Lower leg skin (tissue), 4 donors: ENCODE measurements around the gene HSD17B2. TPM values are rescaled to one million over a fixed set of nuclear protein-coding genes. Genes with fewer than 3 reads are reported as not detected.

Experiments
- DNase-seq, 2 donors: peaks; one replicate each; pipeline ENCODE4 v3.0.0-alpha.2; 2019; ENCODE audit warnings: low spot score in 2 of 2
- H3K4me3 ChIP-seq: fragments of 200-600 bp; sonication (generic); 2 replicates; pipeline ENCODE4 v1.5.1; 2017; ENCODE audit warnings: mild to moderate bottlenecking, low read depth; ENCODE audit not compliant: poor library complexity, severe bottlenecking
- POLR2A ChIP-seq, 2 donors: fragments of 450-650 bp; IDR thresholded peaks; one replicate each; pipeline ENCODE4 v1.6.1; 2016 to 2017; ENCODE audit warnings: antibody characterized with exemption in 2 of 2, mild to moderate bottlenecking in 1 of 2, moderate library complexity in 1 of 2
- WGBS, 2 donors: methylation state at CpG; one replicate each; pipeline ENCODE4 v1.1.5; 2018; 5-methylcytosine and 5-hydroxymethylcytosine counted together
- intact Hi-C: fragments of 100-400 bp; cut with DNase I; formaldehyde crosslinking; loops from one replicate; pipeline ENCODE4 v1.15.0; 2023; ENCODE audit warnings: low total_unique reads
- total RNA-seq, 4 donors: library from RNA; depleted of rRNA; stranded (reverse); fragments of >200 nt; gene quantifications; one replicate each; pipeline ENCODE4 v1.1.0, GENCODE V29; 2016
- TF ChIP-seq, protein P1 (sequence below), 3 donors: fragments of 450-650 bp; IDR thresholded peaks; one replicate each; pipeline ENCODE4 v1.5.1; 2016; ENCODE audit warnings: antibody characterized with exemption in 3 of 3, mild to moderate bottlenecking in 3 of 3, moderate library complexity in 2 of 3

The HSD17B2 gene
- total RNA-seq, 4 donors from 2014 or later: 3.0 to 6.0 (median 5.2) TPM; not detected in 1

DNA sequence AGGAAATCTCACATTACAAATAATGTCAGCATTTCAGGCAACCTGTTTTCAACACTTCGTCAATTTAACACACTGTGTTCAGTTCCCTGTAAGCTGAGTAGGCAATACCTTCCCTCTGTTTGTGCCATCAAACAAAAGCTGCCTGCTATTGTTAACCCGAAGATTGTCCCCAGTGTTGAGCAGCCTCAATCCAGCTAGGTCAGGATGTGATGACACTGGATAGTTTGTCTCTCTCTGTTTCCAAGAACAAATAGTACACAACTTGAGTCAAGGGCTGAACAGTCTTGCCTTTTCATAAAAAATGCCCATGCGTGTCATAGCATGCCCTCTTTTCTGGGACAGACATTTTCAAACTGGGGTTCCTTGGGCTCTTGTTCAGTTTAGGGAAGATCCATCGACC lies 36.4 kb downstream of the HSD17B2 start:
- intact Hi-C loops: loop anchor here (5.0 kb wide), 1 partner anchor 1976 kb away; no protein-coding TSS in a partner anchor
- no peak overlapping the region for H3K4me3 ChIP-seq
- TF ChIP-seq POLR2A (IDR thresholded peaks at IDR 0.05): no peak
- TF ChIP-seq, protein P1, sequence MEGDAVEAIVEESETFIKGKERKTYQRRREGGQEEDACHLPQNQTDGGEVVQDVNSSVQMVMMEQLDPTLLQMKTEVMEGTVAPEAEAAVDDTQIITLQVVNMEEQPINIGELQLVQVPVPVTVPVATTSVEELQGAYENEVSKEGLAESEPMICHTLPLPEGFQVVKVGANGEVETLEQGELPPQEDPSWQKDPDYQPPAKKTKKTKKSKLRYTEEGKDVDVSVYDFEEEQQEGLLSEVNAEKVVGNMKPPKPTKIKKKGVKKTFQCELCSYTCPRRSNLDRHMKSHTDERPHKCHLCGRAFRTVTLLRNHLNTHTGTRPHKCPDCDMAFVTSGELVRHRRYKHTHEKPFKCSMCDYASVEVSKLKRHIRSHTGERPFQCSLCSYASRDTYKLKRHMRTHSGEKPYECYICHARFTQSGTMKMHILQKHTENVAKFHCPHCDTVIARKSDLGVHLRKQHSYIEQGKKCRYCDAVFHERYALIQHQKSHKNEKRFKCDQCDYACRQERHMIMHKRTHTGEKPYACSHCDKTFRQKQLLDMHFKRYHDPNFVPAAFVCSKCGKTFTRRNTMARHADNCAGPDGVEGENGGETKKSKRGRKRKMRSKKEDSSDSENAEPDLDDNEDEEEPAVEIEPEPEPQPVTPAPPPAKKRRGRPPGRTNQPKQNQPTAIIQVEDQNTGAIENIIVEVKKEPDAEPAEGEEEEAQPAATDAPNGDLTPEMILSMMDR (IDR thresholded peaks at IDR 0.05): no peak
- WGBS, 2 donors: 57 to 59% methylated on average over 4 of the region's 4 CpGs
- no peak for DNase-seq

DNA sequence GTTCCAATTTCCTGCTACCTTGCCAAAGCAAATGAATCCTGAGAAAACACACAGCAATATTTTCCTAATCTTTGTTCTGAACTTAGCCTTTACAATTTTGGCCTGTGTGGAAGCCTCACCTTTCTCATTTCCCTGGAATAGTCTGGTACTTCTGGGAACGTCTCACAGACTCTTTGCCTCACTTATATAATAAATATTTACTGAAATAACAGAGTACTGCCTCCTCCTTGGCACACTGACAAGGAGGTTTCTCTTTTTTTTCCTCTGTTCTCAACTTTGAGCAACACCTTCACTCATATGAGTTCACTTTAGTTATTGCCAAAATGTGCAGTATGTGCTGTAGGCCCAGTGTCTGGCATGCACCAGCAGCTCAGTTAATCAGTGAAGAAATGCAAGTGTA lies 37.3 kb downstream of the HSD17B2 start:
- no peak for DNase-seq
- 28 to 38% methylated on average over 1 of the region's 1 CpG for WGBS, 2 donors
- no peak for TF ChIP-seq POLR2A (IDR thresholded peaks at IDR 0.05)
- TF ChIP-seq, protein P1 (IDR thresholded peaks at IDR 0.05): no peak
- intact Hi-C loops: loop anchor here (5.0 kb wide), 1 partner anchor 1975 kb away; no protein-coding TSS in a partner anchor
- no peak overlapping the region for H3K4me3 ChIP-seq

DNA sequence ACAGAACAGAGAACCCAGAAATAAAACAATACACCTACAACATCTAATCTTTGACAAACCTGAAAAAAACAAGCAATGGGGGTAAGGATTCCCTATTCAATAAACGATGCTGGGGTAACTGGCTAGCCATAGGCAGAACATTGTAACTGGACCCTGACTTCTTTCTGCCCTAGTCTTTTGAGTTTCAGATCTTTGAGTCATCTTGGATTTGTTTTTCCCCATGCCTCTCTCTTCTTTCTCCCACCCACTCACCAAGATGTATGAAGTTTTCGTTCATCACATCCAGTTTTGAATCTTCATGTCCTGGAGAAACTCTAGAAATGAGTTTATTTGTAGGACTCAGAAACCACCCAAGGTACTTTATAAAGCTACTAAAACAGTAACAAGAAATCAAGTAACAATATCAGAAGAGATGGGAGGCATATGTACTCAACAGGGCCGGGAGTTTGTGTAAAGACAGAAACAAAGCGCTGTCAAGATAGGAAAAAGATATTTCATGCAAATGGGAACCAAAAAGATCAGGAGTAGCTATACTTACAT lies 39.0 kb downstream of the HSD17B2 start:
- DNase-seq: no peak

DNA sequence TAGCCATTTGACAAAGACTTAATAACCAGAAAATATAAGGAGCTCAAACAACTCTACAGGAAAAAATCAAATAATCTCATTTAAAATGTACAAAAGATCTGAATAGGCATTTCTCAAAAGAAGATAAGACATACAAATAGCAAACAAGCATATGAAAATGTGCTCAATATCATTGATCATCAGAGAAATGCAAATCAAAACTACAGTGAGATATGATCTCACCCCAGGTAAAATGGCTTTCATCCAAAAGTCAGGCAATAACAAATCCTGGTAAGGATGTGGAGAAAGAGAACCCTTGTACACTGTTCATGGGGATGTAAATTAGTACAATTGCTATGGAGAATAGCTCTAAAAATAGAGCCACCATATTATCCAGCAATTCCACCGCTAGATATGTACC lies 43.1 kb downstream of the HSD17B2 start:
- TF ChIP-seq, protein P1 (IDR thresholded peaks at IDR 0.05): no peak
- TF ChIP-seq POLR2A (IDR thresholded peaks at IDR 0.05): no peak
- no peak for DNase-seq
- H3K4me3 ChIP-seq: no peak overlapping the region
- WGBS, 2 donors: 46 to 48% methylated on average over 1 of the region's 1 CpG
- intact Hi-C loops: no loop called here

More for the DNA sequence above, 39.0 kb downstream of the HSD17B2 start:
- intact Hi-C loops: loop anchor here (5.0 kb wide), 1 partner anchor 1973 kb away; no protein-coding TSS in a partner anchor
- TF ChIP-seq, protein P1 (IDR thresholded peaks at IDR 0.05): no peak
- TF ChIP-seq POLR2A (IDR thresholded peaks at IDR 0.05): no peak
- H3K4me3 ChIP-seq: no peak overlapping the region
- WGBS, 2 donors: 82 to 88% methylated on average over 4 of the region's 4 CpGs

DNA sequence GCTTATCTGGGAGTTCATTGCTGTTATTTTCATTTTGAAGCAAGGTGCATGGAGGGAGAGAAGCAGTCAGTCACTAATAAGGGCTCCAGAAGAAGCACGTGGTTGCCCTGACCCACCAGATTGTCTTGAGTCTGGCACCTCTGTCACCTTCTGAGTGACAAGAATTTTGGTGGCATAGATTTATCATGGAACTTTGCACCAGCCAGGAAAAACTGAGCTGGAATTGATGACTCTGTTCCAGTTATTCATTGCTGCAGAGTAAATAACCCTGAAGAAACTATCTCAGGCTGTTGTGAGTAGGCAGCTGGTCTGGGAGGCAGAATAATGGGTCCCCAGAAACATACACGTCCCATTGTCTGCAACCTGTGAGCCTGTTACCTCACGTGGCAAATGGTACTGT lies 44.8 kb downstream of the HSD17B2 start:
- DNase-seq: no peak
- intact Hi-C loops: no loop called here
- no peak overlapping the region for H3K4me3 ChIP-seq
- WGBS, 2 donors: 80 to 88% methylated on average over 3 of the region's 3 CpGs
- no peak for TF ChIP-seq POLR2A (IDR thresholded peaks at IDR 0.05)

DNA sequence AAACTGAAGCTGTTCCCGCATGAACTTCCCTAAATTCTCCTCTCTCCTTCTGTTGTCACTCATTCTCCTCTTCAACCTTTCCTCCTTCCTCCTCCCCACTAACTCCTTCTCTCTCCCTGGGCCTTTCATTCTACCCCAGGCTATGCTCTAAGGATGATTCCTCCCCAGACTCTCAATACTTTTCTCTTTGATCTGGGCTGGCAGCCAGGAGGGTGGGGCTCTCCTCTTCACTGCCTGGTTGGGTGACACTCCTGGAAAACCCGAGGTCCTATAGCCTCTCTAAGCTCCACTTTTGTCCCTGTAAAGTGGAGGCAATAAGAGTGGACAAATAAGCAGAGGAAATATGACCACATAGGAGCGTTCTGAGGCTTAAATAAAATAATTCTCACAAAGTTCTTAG lies 46.2 kb downstream of the HSD17B2 start:
- H3K4me3 ChIP-seq: no peak overlapping the region
- TF ChIP-seq, protein P1 (IDR thresholded peaks at IDR 0.05): no peak
- TF ChIP-seq POLR2A (IDR thresholded peaks at IDR 0.05): no peak
- intact Hi-C loops: no loop called here
- DNase-seq: no peak
- WGBS, 2 donors: 71 to 74% methylated on average over 3 of the region's 3 CpGs
